HCT116 (cell line): ENCODE results near the gene SH3BP1. TPM values are rescaled to one million over a fixed set of nuclear protein-coding genes. Genes with fewer than 3 reads are reported as not detected.

Experiments
- ATAC-seq: fragments of 200-7000 bp; cut with Tn5 transposase; 2 replicates; pipeline ENCODE4 v1.9.1; 2020; ENCODE audit warnings: mild to moderate bottlenecking, moderate library complexity
- BruUV-seq: library from RNA; stranded (reverse); fragments of 400-500 nt; replicated peaks from 2 replicates; lab custom pipeline; 2021; lab: Mats Ljungman, UMichigan
- CTCF ChIA-PET: fragments of 300-600 bp; sonication (Branson Sonifier 250); formaldehyde crosslinking; loops from one replicate; lab custom pipeline; 2021; ENCODE audit warnings: antibody characterized with exemption; lab: Charles Lee
- POLR2A ChIA-PET: fragments of 300-600, 350-600 bp; sonication (Branson Sonifier 250); formaldehyde crosslinking; loops from one replicate; lab custom pipeline; 2021; ENCODE audit warnings: antibody characterized with exemption; lab: Charles Lee
- RAD21 ChIA-PET, 2 experiments: fragments of 300-600 bp; sonication (Branson Sonifier 250); formaldehyde crosslinking; loops; one replicate each; lab custom pipeline; 2023; ENCODE audit warnings: low total read pairs in 2 of 2; ENCODE audit not compliant: uncharacterized antibody in 2 of 2, unreplicated experiment in 2 of 2, low non-redundant PET in 1 of 2; lab: Charles Lee
- DNase-seq: peaks from one replicate; pipeline ENCODE4 v3.0.0-alpha.2; 2010; ENCODE audit warnings: low read depth, low spot score
- H2AFZ ChIP-seq: fragments of 200-600 bp; shearing (Covaris generic), sonication (generic); 2 replicates; pipeline ENCODE4 v1.6.1; 2017; ENCODE audit warnings: low read depth, mixed run types, mixed read lengths, antibody characterized with exemption, low read length; ENCODE audit not compliant: poor library complexity, severe bottlenecking
- H3K27ac ChIP-seq: 2 replicates; pipeline ENCODE4 v1.5.1; 2012; ENCODE audit warnings: low read depth, low read length
- H3K27me3 ChIP-seq: fragments of 200-600 bp; sonication (generic); 2 replicates; pipeline ENCODE4 v1.6.1; 2016; ENCODE audit warnings: mixed run types, low read length, mixed read lengths; ENCODE audit not compliant: insufficient read depth
- H3K36me3 ChIP-seq, 2 experiments: fragments of 200-500 bp in 1 of 2; fragments of 200-600 bp in 1 of 2; sonication (Bioruptor generic) in 1 of 2; sonication (generic) in 1 of 2; 2 replicates each; pipeline versions ENCODE4 v1.5.1 to v1.6.1; 2014 to 2016; ENCODE audit warnings: low read length in 2 of 2, inconsistent platforms in 1 of 2, mixed read lengths in 1 of 2, mixed run types in 1 of 2; ENCODE audit not compliant: insufficient read depth in 2 of 2, control insufficient read depth in 1 of 2
- H3K4me1 ChIP-seq, 2 experiments: fragments of 200-600 bp in 1 of 2; sonication (generic) in 1 of 2; 2 replicates each; pipeline versions ENCODE4 v1.5.1 to v1.6.1; 2012 to 2017; ENCODE audit warnings: low read length in 2 of 2, inconsistent platforms in 1 of 2, mild to moderate bottlenecking in 1 of 2, mixed read lengths in 1 of 2, mixed run types in 1 of 2, moderate library complexity in 1 of 2; ENCODE audit not compliant: insufficient read depth in 2 of 2, control insufficient read depth in 1 of 2
- H3K4me2 ChIP-seq: fragments of 200-600 bp; sonication (generic); 2 replicates; pipeline ENCODE4 v1.6.1; 2017; ENCODE audit warnings: mixed run types, low read length, mixed read lengths
- H3K4me3 ChIP-seq, 2 experiments: fragments of 200-600 bp in 1 of 2; sonication (generic) in 1 of 2; replicated peaks in 1 of 2; 2 replicates each; pipeline ENCODE4 v1.5.1; 2011 to 2016; ENCODE audit warnings: low read length in 2 of 2, control low read depth in 1 of 2, low read depth in 1 of 2, mild to moderate bottlenecking in 1 of 2, mixed read lengths in 1 of 2, mixed run types in 1 of 2
- H3K79me2 ChIP-seq: fragments of 200-600 bp; sonication (generic); 2 replicates; pipeline ENCODE4 v1.6.1; 2017; ENCODE audit warnings: mild to moderate bottlenecking, mixed run types, low read length, moderate library complexity, mixed read lengths; ENCODE audit not compliant: insufficient read depth
- H3K9ac ChIP-seq: fragments of 200-600 bp; sonication (generic); 2 replicates; pipeline ENCODE4 v1.6.1; 2016; ENCODE audit warnings: low read length, mixed read lengths
- H3K9me2 ChIP-seq: fragments of 200-600 bp; sonication (generic), shearing (Covaris generic); 2 replicates; pipeline ENCODE4 v1.6.1; 2017; ENCODE audit warnings: mixed run types, mild to moderate bottlenecking, moderate library complexity; ENCODE audit not compliant: insufficient read depth
- H3K9me3 ChIP-seq, 2 experiments: fragments of 200-500 bp in 1 of 2; fragments of 200-600 bp in 1 of 2; sonication (Bioruptor generic) in 1 of 2; sonication (generic) in 1 of 2; 2 replicates each; pipeline ENCODE4 v1.6.1; 2014 to 2017; ENCODE audit warnings: low read length in 2 of 2, mixed read lengths in 2 of 2, inconsistent platforms in 1 of 2, low read depth in 1 of 2, mild to moderate bottlenecking in 1 of 2, mixed run types in 1 of 2, moderate library complexity in 1 of 2; ENCODE audit not compliant: control insufficient read depth in 1 of 2, insufficient read depth in 1 of 2
- H4K20me1 ChIP-seq: fragments of 200-600 bp; sonication (generic), shearing (Covaris generic); 2 replicates; pipeline ENCODE4 v1.6.1; 2017; ENCODE audit warnings: mixed run types, mild to moderate bottlenecking, moderate library complexity; ENCODE audit not compliant: insufficient read depth
- CBX3 ChIP-seq: IDR thresholded peaks from 2 replicates; pipeline ENCODE4 v1.6.1; 2012; ENCODE audit warnings: low read depth
- CEBPB ChIP-seq: IDR thresholded peaks from 2 replicates; pipeline ENCODE4 v1.6.1; 2012; ENCODE audit warnings: low read depth
- EGR1 ChIP-seq: IDR thresholded peaks from 2 replicates; pipeline ENCODE4 v1.6.1; 2012; ENCODE audit warnings: low read depth
- ELF1 ChIP-seq: IDR thresholded peaks from 2 replicates; pipeline ENCODE4 v1.6.1; 2012; ENCODE audit warnings: low read depth, borderline replicate concordance
- FOSL1 ChIP-seq: IDR thresholded peaks from 2 replicates; pipeline ENCODE4 v1.6.1; 2012; ENCODE audit warnings: low read depth
- JUND ChIP-seq: IDR thresholded peaks from 2 replicates; pipeline ENCODE4 v1.6.1; 2012
- POLR2A ChIP-seq: IDR thresholded peaks from 2 replicates; pipeline ENCODE4 v1.7.0; 2011; ENCODE audit warnings: borderline replicate concordance; ENCODE audit not compliant: insufficient read depth, insufficient read length; ENCODE audit errors: extremely low read depth
- POLR2AphosphoS5 ChIP-seq: IDR thresholded peaks from 2 replicates; pipeline ENCODE4 v1.6.1; 2011; ENCODE audit warnings: mild to moderate bottlenecking, low read depth, low read length, moderate library complexity
- RAD21 ChIP-seq: IDR thresholded peaks from 2 replicates; pipeline ENCODE4 v1.6.1; 2012; ENCODE audit warnings: low read depth, mild to moderate bottlenecking
- SP1 ChIP-seq: IDR thresholded peaks from 2 replicates; pipeline ENCODE4 v1.6.1; 2012; ENCODE audit warnings: low read depth
- SRF ChIP-seq: IDR thresholded peaks from 2 replicates; pipeline ENCODE4 v1.6.1; 2012; ENCODE audit warnings: low read depth
- TCF7L2 ChIP-seq: IDR thresholded peaks from 2 replicates; pipeline ENCODE4 v1.7.0; 2011; ENCODE audit warnings: borderline replicate concordance, inconsistent platforms; ENCODE audit not compliant: insufficient read depth, insufficient read length; ENCODE audit errors: extremely low read depth
- ZFX ChIP-seq: fragments of 450-650 bp; IDR thresholded peaks from 2 replicates; pipeline ENCODE4 v1.6.1; 2017
- intact Hi-C: fragments of 100-400 bp; cut with micrococcal nuclease; formaldehyde crosslinking; loops from 2 replicates; pipeline ENCODE4 v1.10.0; 2022
- total RNA-seq: library from RNA; stranded (reverse); gene quantifications from one replicate; pipeline ENCODE4 v1.2.1, GENCODE V29; 2021; ENCODE audit not compliant: unreplicated experiment
- TF ChIP-seq, protein P1 (sequence below), 3 experiments: fragments of 200-600 bp in 1 of 3; sonication (generic) in 1 of 3; IDR thresholded peaks in 2 of 3; conservative IDR thresholded peaks in 1 of 3; 2 replicates each; pipeline ENCODE4 v1.5.1; 2012 to 2017; ENCODE audit warnings: low read depth in 2 of 3, low read length in 2 of 3, antibody characterized with exemption in 1 of 3, borderline replicate concordance in 1 of 3, control low read depth in 1 of 3, mild to moderate bottlenecking in 1 of 3, mixed read lengths in 1 of 3, mixed run types in 1 of 3, moderate library complexity in 1 of 3; ENCODE audit not compliant: insufficient read depth in 1 of 3
- TF ChIP-seq, protein P2 (sequence below): IDR thresholded peaks from 2 replicates; pipeline ENCODE4 v1.6.1; 2012
- TF ChIP-seq, protein P3 (sequence below): IDR thresholded peaks from 2 replicates; pipeline ENCODE4 v1.6.1; 2012; ENCODE audit warnings: low read depth
- TF ChIP-seq, protein P4 (sequence below): IDR thresholded peaks from 2 replicates; pipeline ENCODE4 v1.6.1; 2011; ENCODE audit warnings: mild to moderate bottlenecking, low read length, moderate library complexity; ENCODE audit not compliant: insufficient replicate concordance; ENCODE audit errors: extremely low read depth

Gene SH3BP1
- total RNA-seq, 1 experiment from 2014 or later, result 48.4 TPM

DNA sequence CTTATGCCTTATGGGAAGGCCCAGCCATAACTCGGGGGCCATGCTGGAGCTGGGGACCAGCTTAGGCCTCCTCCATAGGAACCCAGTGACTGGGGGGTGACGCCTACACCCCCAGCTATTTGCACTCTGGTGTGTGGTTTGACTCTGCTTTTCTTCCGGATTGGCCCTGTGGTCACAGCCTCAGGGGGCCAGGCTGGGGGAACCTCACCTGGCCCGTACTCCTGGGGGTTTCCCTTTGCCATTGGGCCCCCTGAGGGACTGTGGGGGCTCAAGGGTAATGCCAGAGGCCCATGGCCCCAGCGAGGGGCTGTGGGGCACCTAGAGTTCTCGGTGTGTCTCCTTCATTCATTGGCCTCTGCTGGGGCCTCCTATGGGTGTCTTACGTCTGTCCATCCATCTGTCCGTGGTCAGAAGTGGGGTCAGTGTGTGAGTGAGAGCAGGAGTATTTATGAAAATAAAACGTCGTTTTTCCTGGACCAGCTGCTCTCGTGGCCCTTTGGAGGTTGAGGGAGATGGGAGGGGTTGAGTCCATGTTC, 6.3 kb upstream of the SH3BP1 start:
- Histone ChIP-seq H3K9me2 (no peaks in the 10 kb centered on the region), H3K4me3 (no peak overlapping the region), H3K36me3 (no peaks in the 10 kb centered on the region; a peak in 1 of 4 replicates), H3K27me3 (no peaks in the 10 kb centered on the region), H2AFZ (no peak overlapping the region), H3K4me2 (no peak overlapping the region), H3K9me3 (no peaks in the 10 kb centered on the region), H3K79me2 (no peaks in the 10 kb centered on the region), H3K9ac (no peak overlapping the region), H3K27ac (no peak overlapping the region), H4K20me1 (no peaks in the 10 kb centered on the region), H3K4me1 (peaks cover 12 to 32% of the 10 kb centered on the region in 2 experiments; a peak in 3 of 4 replicates)
- no peak for TF ChIP-seq ZFX
- TF ChIP-seq CEBPB, result no peak
- TF ChIP-seq SRF, result no peak
- TF ChIP-seq RAD21, result no peak
- TF ChIP-seq POLR2AphosphoS5, result no peak
- TF ChIP-seq, protein P1, sequence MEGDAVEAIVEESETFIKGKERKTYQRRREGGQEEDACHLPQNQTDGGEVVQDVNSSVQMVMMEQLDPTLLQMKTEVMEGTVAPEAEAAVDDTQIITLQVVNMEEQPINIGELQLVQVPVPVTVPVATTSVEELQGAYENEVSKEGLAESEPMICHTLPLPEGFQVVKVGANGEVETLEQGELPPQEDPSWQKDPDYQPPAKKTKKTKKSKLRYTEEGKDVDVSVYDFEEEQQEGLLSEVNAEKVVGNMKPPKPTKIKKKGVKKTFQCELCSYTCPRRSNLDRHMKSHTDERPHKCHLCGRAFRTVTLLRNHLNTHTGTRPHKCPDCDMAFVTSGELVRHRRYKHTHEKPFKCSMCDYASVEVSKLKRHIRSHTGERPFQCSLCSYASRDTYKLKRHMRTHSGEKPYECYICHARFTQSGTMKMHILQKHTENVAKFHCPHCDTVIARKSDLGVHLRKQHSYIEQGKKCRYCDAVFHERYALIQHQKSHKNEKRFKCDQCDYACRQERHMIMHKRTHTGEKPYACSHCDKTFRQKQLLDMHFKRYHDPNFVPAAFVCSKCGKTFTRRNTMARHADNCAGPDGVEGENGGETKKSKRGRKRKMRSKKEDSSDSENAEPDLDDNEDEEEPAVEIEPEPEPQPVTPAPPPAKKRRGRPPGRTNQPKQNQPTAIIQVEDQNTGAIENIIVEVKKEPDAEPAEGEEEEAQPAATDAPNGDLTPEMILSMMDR (IDR thresholded peaks at IDR 0.05 in 2 of 3, conservative IDR thresholded peaks at IDR 0.05 in 1 of 3; ENCODE audit: borderline replicate concordance in 1 of 3, insufficient read depth in 1 of 3, low read depth in 2 of 3, low read length in 2 of 3), result no peak
- TF ChIP-seq ELF1, result no peak
- TF ChIP-seq, protein P2, sequence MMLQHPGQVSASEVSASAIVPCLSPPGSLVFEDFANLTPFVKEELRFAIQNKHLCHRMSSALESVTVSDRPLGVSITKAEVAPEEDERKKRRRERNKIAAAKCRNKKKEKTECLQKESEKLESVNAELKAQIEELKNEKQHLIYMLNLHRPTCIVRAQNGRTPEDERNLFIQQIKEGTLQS, result no peak
- no peak for TF ChIP-seq SP1
- no peak for TF ChIP-seq TCF7L2
- no peak for TF ChIP-seq CBX3
- TF ChIP-seq EGR1, result no peak
- no peak for TF ChIP-seq FOSL1
- no peak for TF ChIP-seq POLR2A
- TF ChIP-seq, protein P3, sequence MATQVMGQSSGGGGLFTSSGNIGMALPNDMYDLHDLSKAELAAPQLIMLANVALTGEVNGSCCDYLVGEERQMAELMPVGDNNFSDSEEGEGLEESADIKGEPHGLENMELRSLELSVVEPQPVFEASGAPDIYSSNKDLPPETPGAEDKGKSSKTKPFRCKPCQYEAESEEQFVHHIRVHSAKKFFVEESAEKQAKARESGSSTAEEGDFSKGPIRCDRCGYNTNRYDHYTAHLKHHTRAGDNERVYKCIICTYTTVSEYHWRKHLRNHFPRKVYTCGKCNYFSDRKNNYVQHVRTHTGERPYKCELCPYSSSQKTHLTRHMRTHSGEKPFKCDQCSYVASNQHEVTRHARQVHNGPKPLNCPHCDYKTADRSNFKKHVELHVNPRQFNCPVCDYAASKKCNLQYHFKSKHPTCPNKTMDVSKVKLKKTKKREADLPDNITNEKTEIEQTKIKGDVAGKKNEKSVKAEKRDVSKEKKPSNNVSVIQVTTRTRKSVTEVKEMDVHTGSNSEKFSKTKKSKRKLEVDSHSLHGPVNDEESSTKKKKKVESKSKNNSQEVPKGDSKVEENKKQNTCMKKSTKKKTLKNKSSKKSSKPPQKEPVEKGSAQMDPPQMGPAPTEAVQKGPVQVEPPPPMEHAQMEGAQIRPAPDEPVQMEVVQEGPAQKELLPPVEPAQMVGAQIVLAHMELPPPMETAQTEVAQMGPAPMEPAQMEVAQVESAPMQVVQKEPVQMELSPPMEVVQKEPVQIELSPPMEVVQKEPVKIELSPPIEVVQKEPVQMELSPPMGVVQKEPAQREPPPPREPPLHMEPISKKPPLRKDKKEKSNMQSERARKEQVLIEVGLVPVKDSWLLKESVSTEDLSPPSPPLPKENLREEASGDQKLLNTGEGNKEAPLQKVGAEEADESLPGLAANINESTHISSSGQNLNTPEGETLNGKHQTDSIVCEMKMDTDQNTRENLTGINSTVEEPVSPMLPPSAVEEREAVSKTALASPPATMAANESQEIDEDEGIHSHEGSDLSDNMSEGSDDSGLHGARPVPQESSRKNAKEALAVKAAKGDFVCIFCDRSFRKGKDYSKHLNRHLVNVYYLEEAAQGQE, result no peak
- TF ChIP-seq JUND, result no peak
- TF ChIP-seq, protein P4, sequence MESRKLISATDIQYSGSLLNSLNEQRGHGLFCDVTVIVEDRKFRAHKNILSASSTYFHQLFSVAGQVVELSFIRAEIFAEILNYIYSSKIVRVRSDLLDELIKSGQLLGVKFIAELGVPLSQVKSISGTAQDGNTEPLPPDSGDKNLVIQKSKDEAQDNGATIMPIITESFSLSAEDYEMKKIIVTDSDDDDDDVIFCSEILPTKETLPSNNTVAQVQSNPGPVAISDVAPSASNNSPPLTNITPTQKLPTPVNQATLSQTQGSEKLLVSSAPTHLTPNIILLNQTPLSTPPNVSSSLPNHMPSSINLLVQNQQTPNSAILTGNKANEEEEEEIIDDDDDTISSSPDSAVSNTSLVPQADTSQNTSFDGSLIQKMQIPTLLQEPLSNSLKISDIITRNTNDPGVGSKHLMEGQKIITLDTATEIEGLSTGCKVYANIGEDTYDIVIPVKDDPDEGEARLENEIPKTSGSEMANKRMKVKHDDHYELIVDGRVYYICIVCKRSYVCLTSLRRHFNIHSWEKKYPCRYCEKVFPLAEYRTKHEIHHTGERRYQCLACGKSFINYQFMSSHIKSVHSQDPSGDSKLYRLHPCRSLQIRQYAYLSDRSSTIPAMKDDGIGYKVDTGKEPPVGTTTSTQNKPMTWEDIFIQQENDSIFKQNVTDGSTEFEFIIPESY, result no peak
- ATAC-seq (no peak), DNase-seq (no peak)
- ChIA-PET CTCF (interaction anchor here (5.6 kb wide), 1 partner anchor 10 kb away, joined by 30 read pairs; no protein-coding TSS in a partner anchor), POLR2A (interaction anchor here (1.2 to 1.7 kb wide), 3 partner anchors 10 to 174 kb away, joined by 3 to 5 read pairs (median 4); partner anchors contain the start of genes GCAT and LGALS1), RAD21 (no interaction called here)
- intact Hi-C loops, result no loop called here
- no TSS peak for BruUV-seq
